ENCODE measurements around the gene PRMT2. TPM values are rescaled to one million over a fixed set of nuclear protein-coding genes. Genes with fewer than 3 reads are reported as not detected.

Gene PRMT2
- polyA plus RNA-seq, 1 experiment: 241 TPM

- H3K4me3 ChIP-seq (ENCODE audit: low read depth, low read length): no peak overlapping the region
- no peaks in the 10 kb centered on the region for H3K27me3 ChIP-seq (ENCODE audit: control insufficient read depth, insufficient read depth, low read length)
- no peak for DNase-seq (ENCODE audit: low read depth)
- POLR2A ChIA-PET: no interaction called here
- H3K36me3 ChIP-seq (ENCODE audit: control insufficient read depth, insufficient read depth, low read length): peaks cover 26% of the 10 kb centered on the region
- no peak for TF ChIP-seq CTCF (IDR thresholded peaks at IDR 0.05; ENCODE audit: insufficient read depth, low read depth, low read length)
- CTCF ChIA-PET: interaction anchor here (0.8 kb wide), 1 partner anchor 11 kb away, joined by 3 read pairs; no protein-coding TSS in a partner anchor
Observed at GRCh38 chr21:46643379-46644177, 8.1 kb downstream of the PRMT2 start.

GRCh38 chr21:46645840-46646239 is 10.4 kb downstream of the PRMT2 start:
- peaks cover 45% of the 10 kb centered on the region for H3K36me3 ChIP-seq (ENCODE audit: control insufficient read depth, insufficient read depth, low read length)
- H3K4me3 ChIP-seq (ENCODE audit: low read depth, low read length): no peak overlapping the region
- no peak for DNase-seq (ENCODE audit: low read depth)
- no peak for TF ChIP-seq CTCF (IDR thresholded peaks at IDR 0.05; ENCODE audit: insufficient read depth, low read depth, low read length)
- ChIA-PET POLR2A (no interaction called here), CTCF (interaction anchor here (1.0 to 1.2 kb wide), 2 partner anchors 10 to 16 kb away, joined by 3 read pairs; no protein-coding TSS in a partner anchor)
- no peaks in the 10 kb centered on the region for H3K27me3 ChIP-seq (ENCODE audit: control insufficient read depth, insufficient read depth, low read length)

- TF ChIP-seq CTCF (IDR thresholded peaks at IDR 0.05; ENCODE audit: insufficient read depth, low read depth, low read length): no peak
- Histone ChIP-seq H3K27me3 (ENCODE audit: control insufficient read depth, insufficient read depth, low read length) (no peaks in the 10 kb centered on the region), H3K36me3 (ENCODE audit: control insufficient read depth, insufficient read depth, low read length) (peaks cover 49% of the 10 kb centered on the region), H3K4me3 (ENCODE audit: low read depth, low read length) (no peak overlapping the region)
- ChIA-PET POLR2A (no interaction called here), CTCF (interaction anchor here (1.0 to 1.3 kb wide), 3 partner anchors 9 to 15 kb away, joined by 3 read pairs; no protein-coding TSS in a partner anchor)
- DNase-seq (ENCODE audit: low read depth): no peak
Observed at GRCh38 chr21:46646541-46647154, 11.2 kb downstream of the PRMT2 start.

GRCh38 chr21:46648539-46648938 is 13.1 kb downstream of the PRMT2 start:
- Histone ChIP-seq H3K27me3 (ENCODE audit: control insufficient read depth, insufficient read depth, low read length) (no peaks in the 10 kb centered on the region), H3K36me3 (ENCODE audit: control insufficient read depth, insufficient read depth, low read length) (peaks cover 51% of the 10 kb centered on the region), H3K4me3 (ENCODE audit: low read depth, low read length) (no peak overlapping the region)
- DNase-seq (ENCODE audit: low read depth): no peak
- ChIA-PET CTCF (interaction anchor here (1.4 kb wide), 1 partner anchor 9 kb away, joined by 3 read pairs; no protein-coding TSS in a partner anchor), POLR2A (no interaction called here)
- TF ChIP-seq CTCF (IDR thresholded peaks at IDR 0.05; ENCODE audit: insufficient read depth, low read depth, low read length): no peak

GRCh38 chr21:46649356-46649755 is 13.9 kb downstream of the PRMT2 start:
- peaks cover 50% of the 10 kb centered on the region for H3K36me3 ChIP-seq (ENCODE audit: control insufficient read depth, insufficient read depth, low read length)
- ChIA-PET CTCF (no interaction called here), POLR2A (no interaction called here)
- H3K4me3 ChIP-seq (ENCODE audit: low read depth, low read length): no peak overlapping the region
- no peak for DNase-seq (ENCODE audit: low read depth)
- no peaks in the 10 kb centered on the region for H3K27me3 ChIP-seq (ENCODE audit: control insufficient read depth, insufficient read depth, low read length)
- TF ChIP-seq CTCF (IDR thresholded peaks at IDR 0.05; ENCODE audit: insufficient read depth, low read depth, low read length): no peak
